Calu3 (cell line): ENCODE results near the gene H1-8. TPM values are rescaled to one million over a fixed set of nuclear protein-coding genes. Genes with fewer than 3 reads are reported as not detected.
"Not testable (repeated sequence)": the region's sequence is repeated elsewhere in the genome, so short reads cannot be mapped to it uniquely, and the experiment has no call there.

ENCODE experiments used
- BruUV-seq: library from RNA; stranded (reverse); fragments of 400-500 nt; replicated peaks from 2 replicates; lab custom pipeline; 2021; lab: Mats Ljungman, UMichigan
- CTCF ChIA-PET: fragments of 300-600 bp; sonication (Branson Sonifier 250); formaldehyde crosslinking; loops from one replicate; lab custom pipeline; 2022; ENCODE audit warnings: antibody characterized with exemption; lab: Charles Lee
- DNase-seq: peaks from one replicate; pipeline ENCODE4 v3.0.0; 2022
- H3K27ac Mint-ChIP-seq: one replicate; pipeline ENCODE4 v1.8.0; 2022; ENCODE audit warnings: mixed read lengths; ENCODE audit not compliant: unreplicated experiment
- H3K27me3 Mint-ChIP-seq: one replicate; pipeline ENCODE4 v1.8.0; 2022; ENCODE audit warnings: mixed read lengths; ENCODE audit not compliant: unreplicated experiment
- H3K36me3 Mint-ChIP-seq: one replicate; pipeline ENCODE4 v1.8.0; 2022; ENCODE audit warnings: mild to moderate bottlenecking, moderate library complexity, mixed read lengths; ENCODE audit not compliant: insufficient read depth, unreplicated experiment
- H3K4me1 Mint-ChIP-seq: one replicate; pipeline ENCODE4 v1.8.0; 2022; ENCODE audit warnings: mild to moderate bottlenecking, low read depth, mixed read lengths; ENCODE audit not compliant: unreplicated experiment
- H3K4me3 Mint-ChIP-seq: one replicate; pipeline ENCODE4 v1.8.0; 2022; ENCODE audit warnings: mild to moderate bottlenecking, low read depth, moderate library complexity, mixed read lengths; ENCODE audit not compliant: unreplicated experiment
- H3K9me3 Mint-ChIP-seq: one replicate; pipeline ENCODE4 v1.8.0; 2022; ENCODE audit warnings: low read depth, mixed read lengths; ENCODE audit not compliant: unreplicated experiment
- CTCF ChIP-seq: fragments of 200-600 bp; IDR thresholded peaks from one replicate; pipeline ENCODE4 v1.8.0; 2022; ENCODE audit warnings: antibody characterized with exemption; ENCODE audit not compliant: unreplicated experiment
- intact Hi-C: fragments of 100-400 bp; cut with micrococcal nuclease; formaldehyde crosslinking; loops from one replicate; pipeline ENCODE4 v1.10.0; 2022; ENCODE audit not compliant: unreplicated experiment
- total RNA-seq: library from RNA; stranded (reverse); gene quantifications from 2 replicates; pipeline ENCODE4 v1.2.3, GENCODE V29; 2022

The H1-8 gene
- total RNA-seq, 1 experiment from 2014 or later, result not detected

GRCh38 chr3:129540776-129541516 is 2.0 kb upstream of the H1-8 start:
- Mint-ChIP-seq H3K27me3 (peaks cover 37% of the 10 kb centered on the region), H3K4me3 (no peak overlapping the region)
- BruUV-seq, result no TSS peak

GRCh38 chr3:129542747-129543146 is 228 bp upstream of the H1-8 start:
- Mint-ChIP-seq H3K4me3 (no peak overlapping the region), H3K27ac (no peak overlapping the region), H3K27me3 (peaks cover 31% of the 10 kb centered on the region), H3K4me1 (no peaks in the 10 kb centered on the region), H3K9me3 (no peaks in the 10 kb centered on the region), H3K36me3 (no peaks in the 10 kb centered on the region)
- no peak for DNase-seq
- no TSS peak for BruUV-seq
- TF ChIP-seq CTCF, result no peak
- intact Hi-C loops, result no loop called here
- CTCF ChIA-PET, result no interaction called here

More at GRCh38 chr3:129540776-129541516, 2.0 kb upstream of the H1-8 start:
- no peak for DNase-seq
- TF ChIP-seq CTCF, result no peak
- Mint-ChIP-seq H3K36me3 (no peaks in the 10 kb centered on the region), H3K4me1 (no peaks in the 10 kb centered on the region), H3K9me3 (no peaks in the 10 kb centered on the region), H3K27ac (no peak overlapping the region)
- CTCF ChIA-PET, result interaction anchor here (0.5 kb wide), 1 partner anchor 76 kb away, joined by 3 read pairs; no protein-coding TSS in a partner anchor
- intact Hi-C loops, result no loop called here

- no peak for TF ChIP-seq CTCF
- H3K27ac Mint-ChIP-seq, result no peak overlapping the region
- no peaks in the 10 kb centered on the region for H3K4me1 Mint-ChIP-seq
- CTCF ChIA-PET, result no interaction called here
- BruUV-seq, result no TSS peak
- no peaks in the 10 kb centered on the region for H3K9me3 Mint-ChIP-seq
- intact Hi-C loops, result no loop called here
- H3K36me3 Mint-ChIP-seq, result no peaks in the 10 kb centered on the region
- H3K4me3 Mint-ChIP-seq, result no peak overlapping the region
- DNase-seq, result no peak
- peaks cover 19% of the 10 kb centered on the region for H3K27me3 Mint-ChIP-seq
Measured at GRCh38 chr3:129543999-129544398, 1.0 kb downstream of the H1-8 start.

GRCh38 chr3:129545951-129546350 is 3.0 kb downstream of the H1-8 start:
- BruUV-seq, DNase-seq, H3K9me3 Mint-ChIP-seq, H3K4me1 Mint-ChIP-seq, CTCF ChIA-PET, H3K4me3 Mint-ChIP-seq, intact Hi-C loops, H3K27ac Mint-ChIP-seq, H3K36me3 Mint-ChIP-seq: not testable (repeated sequence)
- peaks cover 18% of the 10 kb centered on the region for H3K27me3 Mint-ChIP-seq

GRCh38 chr3:129547241-129547640 is 4.3 kb downstream of the H1-8 start:
- DNase-seq, result no peak
- H3K4me3 Mint-ChIP-seq, result no peak overlapping the region
- TF ChIP-seq CTCF, result no peak
- intact Hi-C loops, result no loop called here
- BruUV-seq, result no TSS peak
- H3K4me1 Mint-ChIP-seq, result no peaks in the 10 kb centered on the region
- CTCF ChIA-PET, result interaction anchor here (0.7 kb wide), 1 partner anchor 12 kb away, joined by 7 read pairs; no protein-coding TSS in a partner anchor
- H3K36me3 Mint-ChIP-seq, result no peaks in the 10 kb centered on the region
- peaks cover 31% of the 10 kb centered on the region for H3K27me3 Mint-ChIP-seq
- no peak overlapping the region for H3K27ac Mint-ChIP-seq
- H3K9me3 Mint-ChIP-seq, result no peaks in the 10 kb centered on the region
